ENCODE data around the gene POC1A. TPM values are rescaled to one million over a fixed set of nuclear protein-coding genes. Genes with fewer than 3 reads are reported as not detected.

POC1A gene
- total RNA-seq, 4 donors from 2014 or later, result 1.1 to 4.8 (median 4.7) TPM; not detected in 1

DNA sequence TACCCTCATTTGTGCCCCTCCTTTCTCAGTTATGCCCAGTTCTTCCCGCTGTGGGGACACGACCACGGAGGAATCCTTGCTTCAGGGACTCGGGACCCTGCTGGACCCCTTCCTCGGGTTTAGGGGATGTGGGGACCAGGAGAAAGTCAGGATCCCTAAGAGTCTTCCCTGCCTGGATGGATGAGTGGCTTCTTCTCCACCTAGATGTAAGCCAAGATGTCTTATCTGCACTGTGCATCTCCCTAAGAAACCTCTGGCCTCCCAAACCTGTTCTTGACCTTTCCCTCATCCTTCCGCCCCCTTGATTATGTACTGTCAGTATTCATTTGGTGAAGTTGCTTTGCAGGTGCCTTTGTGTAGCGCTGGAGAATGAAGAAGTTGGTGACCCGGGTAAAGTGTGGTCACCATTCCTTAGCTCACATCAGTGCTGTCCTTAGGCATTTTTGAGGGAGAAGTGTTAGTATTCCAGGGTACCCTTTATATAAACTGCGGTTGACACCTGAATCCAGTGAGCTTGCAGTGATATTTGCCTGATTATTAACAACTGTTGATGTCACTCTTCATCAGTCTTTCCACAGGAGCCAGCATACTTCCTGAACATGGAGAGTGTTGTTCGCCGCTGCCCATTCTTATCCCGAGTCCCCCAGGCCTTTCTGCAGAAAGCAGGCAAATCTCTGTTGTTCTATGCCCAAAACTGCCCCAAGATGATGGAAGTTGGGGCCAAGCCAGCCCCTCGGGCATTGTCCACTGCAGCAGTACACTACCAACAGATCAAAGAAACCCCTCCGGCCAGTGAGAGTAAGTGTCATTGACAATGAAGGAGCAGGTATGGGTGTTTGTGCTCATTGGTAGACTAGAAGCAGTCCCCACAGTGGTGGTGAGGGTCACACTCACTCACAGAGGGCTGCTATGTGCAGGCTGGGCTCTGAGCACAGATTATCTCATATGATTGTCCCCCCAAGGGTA, 44.7 kb upstream of the POC1A start:
- Histone ChIP-seq H3K27ac (peak overlapping the region; percentile 79 to 84), H3K36me3 (no peaks in the 10 kb centered on the region), H3K9me3 (no peaks in the 10 kb centered on the region), H3K4me3 (peak overlapping the region; percentile 83 to 97), H3K27me3 (no peaks in the 10 kb centered on the region), H3K4me1 (peaks cover 0 to 5% of the 10 kb centered on the region in 2 donors)
- intact Hi-C loops (cut with DNase I; ENCODE audit: low total_unique reads), result no loop called here
- no peak for TF ChIP-seq POLR2A (IDR thresholded peaks at IDR 0.05)
- TF ChIP-seq CTCF (IDR thresholded peaks at IDR 0.05), result no peak
- DNase-seq, result no peak

GRCh38 chr3:52197842-52198625, 43.8 kb upstream of the POC1A start, which contains the start of gene ALAS1:
ALAS1 (plus strand) TSS chr3:52198160; CDS start chr3:52199242, 1,082 bp downstream.
- H3K36me3 ChIP-seq, result no peaks in the 10 kb centered on the region
- peak; percentile 91 to 94 for DNase-seq
- H3K9me3 ChIP-seq, result no peaks in the 10 kb centered on the region
- H3K4me3 ChIP-seq, result peak within 1 kb of the TSS; percentile 83 to 97
- TF ChIP-seq POLR2A (IDR thresholded peaks at IDR 0.05) (peak; percentile 72 to 89), CTCF (IDR thresholded peaks at IDR 0.05) (peak in 2 of 4 experiments; percentile 13 to 48)
- no peaks in the 10 kb centered on the region for H3K27me3 ChIP-seq
- peaks cover 0 to 5% of the 10 kb centered on the region in 2 donors for H3K4me1 ChIP-seq
- intact Hi-C loops (cut with DNase I; ENCODE audit: low total_unique reads), result no loop called here
- H3K27ac ChIP-seq, result peak within 1 kb of the TSS; percentile 79 to 84

DNA sequence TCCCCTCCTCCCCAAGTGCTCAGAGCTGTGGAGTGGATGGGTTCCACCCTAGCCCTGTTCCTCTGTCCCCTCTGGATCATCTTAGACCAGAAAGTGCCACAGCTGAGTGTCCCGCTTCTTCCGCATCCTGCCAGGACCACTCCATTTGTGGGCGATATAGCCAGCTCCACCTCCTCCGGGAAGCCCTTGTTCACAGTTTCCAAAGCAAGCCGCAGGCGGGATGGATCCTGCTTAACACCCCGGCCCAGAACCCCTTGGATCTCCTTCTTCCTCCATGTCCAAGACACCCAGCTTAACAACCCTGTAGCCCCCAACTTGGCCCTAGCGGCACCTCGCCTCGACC, 43.2 kb upstream of the POC1A start:
- peak overlapping the region; percentile 83 to 97 for H3K4me3 ChIP-seq
- H3K4me1 ChIP-seq, result peaks cover 0 to 5% of the 10 kb centered on the region in 2 donors
- no peaks in the 10 kb centered on the region for H3K27me3 ChIP-seq
- H3K36me3 ChIP-seq, result no peaks in the 10 kb centered on the region
- no peaks in the 10 kb centered on the region for H3K9me3 ChIP-seq
- H3K27ac ChIP-seq, result peak overlapping the region; percentile 79 to 84
- intact Hi-C loops (cut with DNase I; ENCODE audit: low total_unique reads), result no loop called here
- TF ChIP-seq CTCF (IDR thresholded peaks at IDR 0.05) (no peak), POLR2A (IDR thresholded peaks at IDR 0.05) (no peak)
- DNase-seq, result no peak

DNA sequence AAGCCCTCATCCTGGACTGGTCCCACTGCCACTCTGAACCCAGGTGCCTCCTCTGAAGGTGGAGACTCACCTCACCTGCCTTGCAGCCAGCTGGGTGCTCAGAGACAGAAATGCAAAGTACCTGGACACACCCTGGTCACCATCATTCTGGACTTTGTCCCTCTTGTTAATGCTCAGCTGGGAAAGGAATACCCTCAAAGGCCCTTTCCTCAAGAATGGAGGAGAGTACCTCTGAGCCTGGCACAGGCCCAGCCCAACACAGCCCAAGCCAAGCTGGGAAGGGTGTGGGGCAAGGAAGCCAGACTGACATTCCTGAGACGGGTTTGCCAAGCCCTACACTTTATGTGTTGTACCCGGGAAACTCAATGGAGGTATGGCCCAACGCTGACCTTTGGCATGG, 42.8 kb upstream of the POC1A start:
- Histone ChIP-seq H3K4me3 (no peak overlapping the region), H3K36me3 (no peaks in the 10 kb centered on the region), H3K27me3 (no peaks in the 10 kb centered on the region), H3K27ac (peak overlapping the region in 1 of 2 donors; percentile 79), H3K9me3 (no peaks in the 10 kb centered on the region), H3K4me1 (peaks cover 0 to 5% of the 10 kb centered on the region in 2 donors)
- DNase-seq, result no peak
- intact Hi-C loops (cut with DNase I; ENCODE audit: low total_unique reads), result no loop called here
- TF ChIP-seq POLR2A (IDR thresholded peaks at IDR 0.05) (no peak), CTCF (IDR thresholded peaks at IDR 0.05) (no peak)

All from uterus (tissue), 4 donors.